Progenitor cell of endocrine pancreas (in vitro differentiated cells): ENCODE measurements around the gene ADD3. TPM values are rescaled to one million over a fixed set of nuclear protein-coding genes. Genes with fewer than 3 reads are reported as not detected.

Experiments used
- DNase-seq: peaks from one replicate; pipeline ENCODE4 v3.0.0; 2021; ENCODE audit warnings: low spot score; ENCODE audit not compliant: unreplicated experiment
- H3K27ac Mint-ChIP-seq: 2 replicates; pipeline ENCODE4 v1.8.0; 2021; ENCODE audit warnings: mild to moderate bottlenecking, moderate library complexity, mixed read lengths
- H3K27me3 Mint-ChIP-seq: 2 replicates; pipeline ENCODE4 v1.8.0; 2021; ENCODE audit warnings: mixed read lengths
- H3K36me3 Mint-ChIP-seq: 2 replicates; pipeline ENCODE4 v1.8.0; 2022; ENCODE audit warnings: mixed read lengths; ENCODE audit not compliant: insufficient read depth
- H3K4me1 Mint-ChIP-seq: 2 replicates; pipeline ENCODE4 v1.8.0; 2021; ENCODE audit warnings: low read depth, mixed read lengths
- H3K4me3 Mint-ChIP-seq: 2 replicates; pipeline ENCODE4 v1.8.0; 2021; ENCODE audit warnings: low read depth, mild to moderate bottlenecking, moderate library complexity, mixed read lengths
- H3K9me3 Mint-ChIP-seq: 2 replicates; pipeline ENCODE4 v1.8.0; 2021; ENCODE audit warnings: low read depth, mixed read lengths
- CTCF ChIP-seq: fragments of 200-600 bp; sonication (generic); IDR thresholded peaks from one replicate; pipeline ENCODE4 v1.5.0; 2021; ENCODE audit warnings: antibody characterized with exemption, mild to moderate bottlenecking; ENCODE audit not compliant: unreplicated experiment
- total RNA-seq: library from RNA; stranded (reverse); gene quantifications from 2 replicates; pipeline ENCODE4 v1.2.1, GENCODE V29; 2021

ADD3 gene
- total RNA-seq, 1 donor from 2014 or later, result 111 TPM

- no peaks in the 10 kb centered on the region for H3K9me3 Mint-ChIP-seq
- peaks cover 46% of the 10 kb centered on the region for H3K27me3 Mint-ChIP-seq
- no peaks in the 10 kb centered on the region for H3K36me3 Mint-ChIP-seq
- no peak for DNase-seq
- peaks cover 34% of the 10 kb centered on the region for H3K4me1 Mint-ChIP-seq
- no peak overlapping the region for H3K4me3 Mint-ChIP-seq
- no peak overlapping the region for H3K27ac Mint-ChIP-seq
- no peak for TF ChIP-seq CTCF
These were observed 159.4 kb downstream of the ADD3 start for GRCh38 chr10:110167149-110167548.

GRCh38 chr10:110168601-110169481 lies 161.1 kb downstream of the ADD3 start:
- Mint-ChIP-seq H3K36me3 (no peaks in the 10 kb centered on the region), H3K27ac (no peak overlapping the region), H3K9me3 (no peaks in the 10 kb centered on the region), H3K4me1 (peaks cover 25% of the 10 kb centered on the region), H3K27me3 (peaks cover 51% of the 10 kb centered on the region), H3K4me3 (no peak overlapping the region)
- DNase-seq, result no peak
- no peak for TF ChIP-seq CTCF

GRCh38 chr10:110169586-110169985 lies 161.8 kb downstream of the ADD3 start:
- Mint-ChIP-seq H3K9me3 (no peaks in the 10 kb centered on the region), H3K4me1 (peaks cover 22% of the 10 kb centered on the region), H3K27ac (no peak overlapping the region), H3K27me3 (peaks cover 51% of the 10 kb centered on the region), H3K4me3 (no peak overlapping the region), H3K36me3 (no peaks in the 10 kb centered on the region)
- TF ChIP-seq CTCF, result no peak
- DNase-seq, result no peak

- Mint-ChIP-seq H3K4me1 (peaks cover 22% of the 10 kb centered on the region), H3K27me3 (peaks cover 51% of the 10 kb centered on the region), H3K9me3 (no peaks in the 10 kb centered on the region), H3K27ac (no peak overlapping the region), H3K4me3 (no peak overlapping the region), H3K36me3 (no peaks in the 10 kb centered on the region)
- no peak for TF ChIP-seq CTCF
- no peak for DNase-seq
These were observed 162.6 kb downstream of the ADD3 start for GRCh38 chr10:110170142-110170971.

GRCh38 chr10:110171032-110171431 lies 163.2 kb downstream of the ADD3 start:
- Mint-ChIP-seq H3K4me3 (no peak overlapping the region), H3K27me3 (peaks cover 48% of the 10 kb centered on the region), H3K9me3 (no peaks in the 10 kb centered on the region), H3K4me1 (peaks cover 19% of the 10 kb centered on the region), H3K27ac (no peak overlapping the region), H3K36me3 (no peaks in the 10 kb centered on the region)
- no peak for DNase-seq
- no peak for TF ChIP-seq CTCF
